Measurements from ENCODE around the gene LAMB1.

Gene LAMB1

DNA sequence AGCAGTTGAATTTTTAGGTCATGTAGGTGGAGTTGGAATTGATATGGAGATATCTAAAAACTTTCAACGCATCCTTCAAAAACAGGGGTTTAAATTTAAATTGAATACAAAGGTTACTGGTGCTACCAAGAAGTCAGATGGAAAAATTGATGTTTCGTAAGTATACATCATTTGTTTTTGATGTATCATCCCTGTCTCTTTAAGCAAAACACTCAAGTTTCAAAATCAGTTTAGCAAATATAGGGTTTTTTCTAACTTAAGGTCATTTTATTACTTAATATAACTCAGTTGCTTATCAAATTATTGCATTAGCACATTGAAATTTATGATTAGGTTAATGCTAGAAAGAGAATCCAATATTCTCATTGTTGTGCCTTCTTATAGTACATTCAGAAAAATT lies 87.4 kb downstream of the LAMB1 start:
- H3K27ac ChIP-seq = no peak overlapping the region
- CTCF ChIA-PET = no interaction called here
- TF ChIP-seq CTCF (conservative IDR thresholded peaks at IDR 0.05; ENCODE audit: low read depth) = no peak
- no peak for DNase-seq (ENCODE audit: low spot score)
- POLR2A ChIA-PET (ENCODE audit: low non-redundant PET) = no interaction called here

DNA sequence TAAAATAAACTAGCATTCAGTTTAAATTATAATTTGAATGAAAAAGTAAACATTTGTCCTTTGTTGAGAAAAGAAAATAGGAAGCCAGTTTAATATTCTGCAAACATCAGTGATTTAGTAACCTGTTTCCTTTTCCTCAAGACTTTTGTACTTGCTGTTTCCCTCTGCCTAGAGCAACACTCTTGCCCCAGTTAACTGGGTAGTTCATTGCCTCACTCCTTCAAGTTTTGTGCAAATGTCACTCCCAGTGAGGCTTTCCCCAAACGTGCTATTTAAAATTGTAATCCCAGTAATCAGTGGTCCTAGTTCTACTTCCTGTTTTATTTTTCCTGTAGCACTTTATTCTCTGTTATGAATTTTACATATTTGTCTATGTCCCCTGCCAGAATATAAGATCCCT lies 88.1 kb downstream of the LAMB1 start:
- TF ChIP-seq CTCF (conservative IDR thresholded peaks at IDR 0.05; ENCODE audit: low read depth) = no peak
- H3K27ac ChIP-seq = no peak overlapping the region
- no peak for DNase-seq (ENCODE audit: low spot score)
- ChIA-PET CTCF (no interaction called here), POLR2A (ENCODE audit: low non-redundant PET) (no interaction called here)

DNA sequence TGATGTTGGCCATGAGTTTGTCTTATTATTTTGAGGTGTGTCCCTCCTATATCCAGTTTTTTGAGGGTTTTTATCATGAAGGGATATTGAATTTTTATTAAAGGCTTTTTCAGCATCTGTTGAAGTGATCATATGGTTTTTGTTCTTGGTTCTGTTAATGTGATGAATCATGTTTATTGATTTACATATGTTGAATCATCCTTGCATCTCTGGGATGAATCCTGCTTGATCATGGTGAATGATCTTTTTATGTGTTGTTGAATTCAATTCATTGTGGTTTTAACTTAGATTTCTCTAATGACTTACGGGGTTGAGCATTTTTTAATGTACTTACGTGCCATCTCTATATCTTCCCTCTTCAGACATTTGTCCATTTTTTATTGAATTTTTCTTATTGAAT lies 89.1 kb downstream of the LAMB1 start:
- CTCF ChIA-PET = no interaction called here
- no peak overlapping the region for H3K27ac ChIP-seq
- DNase-seq (ENCODE audit: low spot score) = no peak
- POLR2A ChIA-PET (ENCODE audit: low non-redundant PET) = no interaction called here
- TF ChIP-seq CTCF (conservative IDR thresholded peaks at IDR 0.05; ENCODE audit: low read depth) = no peak

DNA sequence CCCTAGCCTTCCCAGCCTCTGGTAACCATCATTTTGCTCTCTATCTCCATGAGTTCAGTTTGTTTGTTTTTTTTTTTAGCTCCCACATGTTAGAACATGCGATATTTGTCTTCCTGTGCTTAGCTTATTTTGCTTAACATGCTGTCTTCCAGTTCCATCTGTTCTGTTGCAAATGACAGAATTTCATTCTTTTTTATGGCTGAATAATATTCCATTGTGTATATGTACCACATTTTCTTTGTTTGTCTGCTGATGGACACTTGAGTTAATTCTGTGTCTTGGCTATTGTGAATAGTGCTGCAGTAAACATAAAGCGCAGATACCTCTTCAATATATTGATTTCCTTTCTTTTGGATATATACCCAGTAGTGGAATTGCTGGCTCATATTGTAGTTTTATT lies 91.0 kb downstream of the LAMB1 start:
- CTCF ChIA-PET = interaction anchor here (0.5 to 0.8 kb wide), 2 partner anchors 21 to 1042 kb away, joined by 3 to 4 read pairs; no protein-coding TSS in a partner anchor
- no peak for TF ChIP-seq CTCF (conservative IDR thresholded peaks at IDR 0.05; ENCODE audit: low read depth)
- no peak overlapping the region for H3K27ac ChIP-seq
- POLR2A ChIA-PET (ENCODE audit: low non-redundant PET) = no interaction called here
- DNase-seq (ENCODE audit: low spot score) = no peak

GRCh38 chr7:107909445-107909844 lies 93.5 kb downstream of the LAMB1 start:
- no peak overlapping the region for H3K27ac ChIP-seq
- TF ChIP-seq CTCF (conservative IDR thresholded peaks at IDR 0.05; ENCODE audit: low read depth) = no peak
- no peak for DNase-seq (ENCODE audit: low spot score)
- CTCF ChIA-PET = no interaction called here
- POLR2A ChIA-PET (ENCODE audit: low non-redundant PET) = no interaction called here

GRCh38 chr7:107907790-107908189 lies 95.2 kb downstream of the LAMB1 start:
- ChIA-PET POLR2A (ENCODE audit: low non-redundant PET) (no interaction called here), CTCF (interaction anchor here (0.8 to 1.1 kb wide), 2 partner anchors 11 to 22 kb away, joined by 3 read pairs; no protein-coding TSS in a partner anchor)
- TF ChIP-seq CTCF (conservative IDR thresholded peaks at IDR 0.05; ENCODE audit: low read depth) = no peak
- no peak for DNase-seq (ENCODE audit: low spot score)
- H3K27ac ChIP-seq = no peak overlapping the region

DNA sequence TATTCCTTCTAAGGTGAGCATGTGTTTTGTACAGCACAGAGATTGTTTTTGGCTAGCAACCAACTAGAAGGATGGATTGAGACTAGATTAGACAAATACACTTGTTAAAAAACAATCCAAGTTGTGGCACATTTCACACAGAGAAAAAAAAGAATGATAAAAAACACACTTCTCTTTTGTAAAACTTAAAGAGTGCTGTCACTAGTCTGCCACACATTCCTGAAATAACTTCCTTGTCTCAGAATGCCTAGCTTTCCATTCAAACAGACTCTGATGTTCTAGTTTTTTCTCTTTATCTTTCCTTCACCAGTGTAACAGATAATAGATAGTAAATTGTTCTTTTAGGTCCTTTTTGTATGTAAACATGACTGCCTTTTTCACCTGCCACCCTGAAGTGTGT lies 100.6 kb downstream of the LAMB1 start:
- ChIA-PET POLR2A (ENCODE audit: low non-redundant PET) (no interaction called here), CTCF (no interaction called here)
- no peak for TF ChIP-seq CTCF (conservative IDR thresholded peaks at IDR 0.05; ENCODE audit: low read depth)
- H3K27ac ChIP-seq = no peak overlapping the region
- DNase-seq (ENCODE audit: low spot score) = no peak

Data from RWPE1 (cell line).